HG03060 (cell line): ENCODE results near the gene PRELP.
"Not testable (repeated sequence)": the region's sequence is repeated elsewhere in the genome, so short reads cannot be mapped to it uniquely, and the experiment has no call there.

Source experiments
- ATAC-seq: cut with Tn5 transposase; IDR thresholded peaks from one replicate; pipeline ENCODE4 v1.9.1; 2021; ENCODE audit warnings: low read depth, moderate number of reproducible peaks; ENCODE audit not compliant: unreplicated experiment

The PRELP gene

GRCh38 chr1:203504400-203505250, 29.0 kb downstream of the PRELP start:
- ATAC-seq, result no peak

DNA sequence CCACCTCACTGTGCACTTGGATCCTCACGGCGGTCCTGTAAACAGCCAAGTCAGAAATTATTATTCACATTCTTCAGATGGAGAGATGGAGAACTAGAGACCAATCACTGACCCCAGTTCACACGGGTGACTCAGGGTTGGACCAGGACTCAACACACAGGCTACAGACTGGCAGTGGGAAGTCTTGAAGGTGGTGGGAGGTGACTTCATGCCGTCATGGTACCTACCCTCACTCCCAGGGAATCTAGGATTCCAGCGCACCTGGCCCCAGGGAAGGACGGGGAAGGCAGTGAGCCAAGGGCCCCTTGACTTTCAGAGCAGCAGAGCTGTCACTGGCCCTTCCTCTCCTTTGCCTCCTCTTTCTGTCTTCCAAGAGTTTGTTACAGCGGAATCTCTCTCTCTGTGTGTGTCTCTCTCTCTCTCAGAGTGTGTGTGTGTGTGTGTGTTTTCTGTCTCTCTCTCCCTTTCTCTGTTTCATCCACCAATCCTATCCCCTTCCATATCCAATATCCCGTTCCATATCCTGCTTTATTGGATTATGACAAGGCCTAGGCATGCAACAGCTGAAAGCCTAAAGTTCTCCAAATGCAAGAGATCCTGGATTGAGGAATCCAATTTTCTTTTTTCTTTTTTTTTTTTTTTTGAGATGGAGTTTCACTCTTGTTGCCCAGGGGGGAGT, 30.1 kb downstream of the PRELP start:
- no peak for ATAC-seq

DNA sequence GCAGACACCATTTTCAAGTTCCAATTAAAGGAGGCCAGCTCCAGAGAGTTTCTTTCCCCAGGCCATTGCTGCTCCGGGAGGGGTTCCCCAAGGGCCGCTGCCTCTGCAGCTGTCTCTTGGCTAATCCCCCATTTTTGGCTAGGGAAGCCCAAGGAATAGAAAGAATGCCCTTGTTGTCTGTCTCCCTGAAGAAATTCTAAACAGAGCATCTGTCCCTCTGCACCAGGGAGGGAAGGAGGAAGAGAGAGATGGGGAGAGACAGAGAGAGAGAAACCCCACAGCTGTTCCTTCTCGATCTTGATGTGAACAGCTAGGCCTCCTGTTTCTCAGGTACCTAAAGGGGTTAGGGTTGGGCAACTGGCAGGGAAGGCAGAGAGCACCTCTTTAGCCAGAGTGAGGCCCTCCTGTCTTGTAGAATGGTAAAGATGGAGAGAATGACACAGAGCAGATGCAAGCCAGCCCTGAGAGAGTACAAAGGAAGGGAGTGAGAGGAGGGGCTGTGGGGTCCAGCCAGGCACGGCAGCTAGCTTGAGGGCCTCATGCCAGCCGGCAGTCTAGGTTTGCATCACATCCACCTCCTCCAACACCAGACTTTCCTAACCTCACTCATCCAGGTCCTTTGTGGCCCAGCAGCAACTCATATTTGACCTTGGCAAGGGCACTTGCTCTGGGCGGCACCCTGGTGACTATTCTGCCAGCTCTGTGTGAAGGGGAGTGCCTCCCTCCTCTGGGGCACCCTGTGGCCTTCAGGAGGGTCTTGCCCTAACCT, 31.4 kb downstream of the PRELP start:
- no peak for ATAC-seq

GRCh38 chr1:203507759-203508158, 32.2 kb downstream of the PRELP start:
- ATAC-seq, result no peak

- ATAC-seq, result no peak
Observed at GRCh38 chr1:203508463-203509073, 33.0 kb downstream of the PRELP start.

GRCh38 chr1:203509135-203509534, 33.5 kb downstream of the PRELP start:
- no peak for ATAC-seq

DNA sequence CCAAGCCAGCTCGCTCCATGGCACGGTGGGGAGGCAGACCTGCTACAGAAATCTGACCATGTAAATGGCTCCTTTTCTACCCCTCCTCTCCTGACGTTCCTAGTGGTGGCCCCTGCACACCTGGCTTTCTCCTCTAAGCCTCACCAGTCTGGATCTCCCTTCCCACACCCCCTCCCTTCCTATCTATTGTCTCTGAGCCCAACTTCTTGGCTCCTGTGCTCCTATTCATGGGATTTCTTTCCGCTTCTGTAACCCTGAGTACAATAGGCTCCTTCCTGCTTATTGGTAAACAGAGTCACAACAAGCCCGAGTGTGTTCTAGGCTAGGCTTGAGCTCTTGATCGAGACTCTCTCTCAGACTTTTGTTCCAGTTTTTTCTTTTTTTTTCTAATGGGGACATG, 35.9 kb downstream of the PRELP start:
- no peak for ATAC-seq

DNA sequence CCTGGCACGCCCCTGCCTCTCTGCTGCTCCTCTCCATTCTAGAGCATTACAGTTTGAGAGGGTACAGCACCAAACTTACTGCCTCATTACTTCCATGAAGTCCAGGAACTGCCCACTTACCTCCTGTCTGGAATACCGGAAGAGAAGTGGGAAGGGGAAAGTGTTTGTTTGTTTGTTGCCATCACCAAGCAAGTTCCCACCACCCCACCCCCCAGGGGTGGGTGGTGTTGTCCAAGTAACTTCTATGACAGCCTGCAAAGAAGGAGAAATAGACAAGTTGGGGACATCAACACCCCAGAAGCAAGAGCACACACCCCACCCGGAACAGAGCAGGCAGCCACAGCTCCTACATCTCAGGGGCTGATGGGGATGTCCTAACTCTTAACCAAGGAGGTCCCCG, 36.3 kb downstream of the PRELP start:
- ATAC-seq, result no peak

- ATAC-seq, result no peak
Observed at GRCh38 chr1:203512517-203512847, 36.9 kb downstream of the PRELP start.

GRCh38 chr1:203512848-203513584, 37.4 kb downstream of the PRELP start:
- no peak for ATAC-seq

- no peak for ATAC-seq
Observed at GRCh38 chr1:203513585-203514031, 38.0 kb downstream of the PRELP start.

DNA sequence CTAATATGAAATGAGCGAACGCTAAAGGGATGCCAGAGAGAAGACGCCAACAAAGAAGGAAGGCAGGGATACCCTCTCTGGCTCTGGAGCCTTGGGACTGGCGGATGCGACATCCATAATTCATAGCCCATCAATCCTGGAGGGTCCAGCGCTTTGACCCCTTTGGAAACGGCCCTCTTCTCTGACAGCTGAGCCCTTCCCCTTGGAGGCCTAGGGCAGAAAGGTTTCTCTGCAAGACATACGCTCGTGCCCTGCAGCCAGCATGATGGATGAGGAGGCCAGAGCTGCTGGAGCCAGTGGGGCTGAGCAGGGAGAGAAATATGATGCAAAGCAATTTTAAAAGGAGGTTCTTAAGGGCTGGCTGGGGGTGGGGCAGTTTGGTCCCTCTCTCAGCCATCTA, 40.6 kb downstream of the PRELP start:
- no peak for ATAC-seq

DNA sequence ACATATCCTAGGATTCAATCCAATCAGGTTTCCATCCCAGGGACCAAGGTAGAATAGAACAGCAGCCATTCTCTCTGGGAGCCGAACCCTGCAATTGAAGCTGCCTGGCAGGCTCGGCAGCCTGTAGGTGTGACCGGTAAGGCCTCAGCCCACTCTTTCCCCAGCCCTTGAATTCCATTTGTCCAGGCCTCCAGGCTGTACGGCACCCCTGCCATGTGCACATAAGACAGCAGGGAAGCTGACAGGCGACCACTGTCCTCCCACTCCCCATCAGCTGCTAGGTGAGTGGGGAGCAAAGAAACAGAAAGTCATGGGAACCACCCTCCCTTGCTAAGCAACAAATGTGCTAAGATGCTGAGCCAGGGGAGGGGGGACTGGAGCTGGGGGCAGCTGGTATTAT, 41.3 kb downstream of the PRELP start:
- ATAC-seq, result no peak

DNA sequence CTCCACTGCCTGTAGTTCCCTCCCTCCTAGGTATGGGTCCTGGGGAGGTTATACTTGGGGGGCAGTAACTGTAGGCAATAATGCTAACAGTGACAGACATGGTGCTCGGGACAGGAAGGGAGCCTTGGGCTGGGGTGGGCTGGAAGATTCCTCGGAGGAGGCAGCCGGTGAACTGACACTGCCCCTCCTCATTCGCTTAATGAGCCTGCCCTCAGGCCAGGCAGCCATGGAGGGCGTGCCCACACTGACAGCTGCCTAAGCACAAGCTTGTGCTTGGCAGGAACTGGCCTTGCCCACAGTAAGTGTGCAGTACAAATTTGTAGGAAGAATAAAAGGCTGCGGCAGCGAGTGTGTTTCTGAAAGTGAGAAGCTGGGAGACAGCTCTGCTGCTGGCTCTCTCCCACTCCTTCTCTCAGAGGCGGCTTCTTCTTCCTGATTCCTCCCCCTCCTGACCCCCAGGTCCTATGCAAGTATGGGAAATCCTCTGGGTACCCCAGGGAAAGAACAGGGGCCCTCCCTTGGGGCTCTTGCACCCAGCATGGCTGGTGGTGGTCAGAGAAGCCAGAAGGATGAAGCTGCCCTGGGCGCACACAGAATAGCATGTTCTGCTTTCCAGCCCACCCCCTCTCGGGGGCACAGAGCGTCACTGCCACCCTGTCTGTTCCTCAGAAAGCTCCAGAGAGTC, 42.0 kb downstream of the PRELP start:
- no peak for ATAC-seq

DNA sequence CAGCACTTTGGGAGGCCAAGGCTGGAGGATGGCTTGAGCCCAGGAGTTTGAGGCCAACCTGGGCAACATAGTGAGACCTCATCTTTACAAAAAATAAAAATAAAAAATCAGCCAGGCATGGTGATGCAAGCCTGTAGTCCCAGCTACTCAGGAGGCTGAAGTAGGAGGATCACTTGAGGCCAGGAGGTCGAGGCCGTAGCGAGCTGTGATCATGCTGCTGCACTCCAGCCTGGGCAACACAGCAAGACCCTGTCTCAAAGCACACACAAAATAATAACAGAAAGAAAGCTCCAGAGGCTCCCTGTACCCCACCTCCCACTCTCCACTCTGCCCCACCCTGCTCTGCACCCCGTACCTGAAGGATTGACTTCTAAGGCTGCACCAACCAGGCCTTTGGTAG, 42.5 kb downstream of the PRELP start:
- not testable (repeated sequence) for ATAC-seq

DNA sequence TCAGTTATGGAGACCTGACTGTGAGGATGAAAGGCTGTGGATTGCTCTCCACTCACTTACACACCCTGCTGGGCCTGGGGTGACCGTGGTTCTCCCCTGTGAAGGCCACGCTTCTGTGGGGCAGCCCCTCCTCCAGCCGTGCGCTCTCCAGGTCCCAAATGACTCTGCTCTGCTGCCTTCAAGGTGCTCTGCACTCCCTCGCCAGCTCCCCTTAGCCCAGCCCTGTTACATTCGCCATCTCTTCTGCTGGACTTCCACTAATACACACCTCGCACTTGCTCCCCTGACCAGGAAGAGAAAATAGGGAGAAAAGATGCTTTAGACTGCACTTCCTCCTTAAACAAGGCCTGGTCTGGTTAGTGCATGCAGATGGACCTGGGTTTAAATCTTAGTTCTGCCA, 42.9 kb downstream of the PRELP start:
- no peak for ATAC-seq

DNA sequence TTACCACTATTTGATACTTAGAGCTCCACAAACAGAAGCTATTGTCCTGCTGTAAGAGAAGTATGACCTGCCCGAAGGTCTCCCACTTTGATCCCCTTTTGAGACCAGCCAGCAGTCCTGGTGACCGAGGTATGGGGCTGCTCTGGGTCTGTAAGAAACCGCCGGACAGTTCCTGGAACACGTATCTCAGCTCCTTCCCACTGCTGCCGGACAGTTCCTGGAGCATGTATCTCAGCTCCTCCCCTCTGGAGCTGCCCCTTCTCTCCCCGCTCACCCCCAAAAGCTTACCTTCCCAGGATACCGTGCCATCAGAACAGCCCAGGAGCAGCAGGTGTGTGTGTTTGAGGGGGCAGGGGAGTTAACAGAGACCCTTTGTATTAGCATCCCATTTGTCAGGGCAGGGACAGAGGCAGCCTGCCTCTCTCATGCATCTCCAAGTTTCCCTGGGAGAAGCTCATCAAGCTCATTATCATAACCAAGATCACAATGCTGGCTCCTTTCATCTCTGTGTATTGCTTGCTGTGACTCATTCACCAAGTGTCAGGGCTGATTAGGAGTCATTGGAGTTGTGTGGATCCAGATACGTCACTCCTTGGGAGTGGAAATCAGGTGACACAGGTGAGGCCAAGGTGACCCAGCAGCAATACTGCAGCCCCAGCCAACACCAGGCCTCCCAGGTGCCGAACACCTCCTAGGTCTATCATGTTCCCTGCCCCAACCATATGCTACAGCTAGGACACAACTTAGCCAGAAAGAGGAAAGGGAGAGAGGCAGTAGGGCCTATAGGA, 43.6 kb downstream of the PRELP start:
- ATAC-seq, result no peak

DNA sequence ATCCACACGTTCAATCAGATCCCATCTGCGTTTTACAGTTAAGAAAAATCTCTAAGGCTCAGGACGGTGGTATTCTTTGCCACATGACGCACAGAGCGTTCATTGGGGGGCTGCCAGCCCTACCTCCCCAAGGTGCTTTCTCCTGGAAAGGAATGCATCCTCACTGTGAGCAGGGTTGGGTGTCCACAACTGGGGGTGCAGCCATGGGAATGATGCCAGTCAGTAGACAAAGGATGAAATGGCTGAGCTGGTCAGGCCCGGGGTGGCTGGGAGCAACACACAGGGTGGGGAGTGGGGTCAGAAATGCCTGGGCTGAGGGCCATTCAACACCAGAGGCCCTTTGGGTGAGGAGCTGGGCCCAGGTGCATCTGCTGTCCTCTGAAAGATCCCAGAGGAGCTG, 44.3 kb downstream of the PRELP start:
- no peak for ATAC-seq

DNA sequence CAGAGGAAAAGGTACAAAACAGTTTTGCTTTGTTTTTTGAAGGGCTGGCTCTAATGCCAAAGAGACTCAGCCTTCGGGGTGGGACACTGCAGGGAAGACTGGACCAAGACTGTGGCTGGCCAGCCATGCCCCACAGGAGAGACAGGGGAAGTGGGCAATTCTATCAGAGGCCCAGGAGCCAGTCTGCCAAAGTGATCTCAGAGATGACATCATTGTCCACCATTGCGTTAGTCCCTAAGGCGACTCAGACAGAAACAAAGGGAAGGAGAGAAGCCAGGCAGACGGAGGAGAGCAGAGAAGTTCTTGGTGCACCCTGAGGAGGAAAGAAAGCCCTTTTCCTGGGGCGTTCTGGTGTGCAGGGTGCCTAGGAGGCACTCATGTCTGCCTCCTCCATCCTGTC, 44.7 kb downstream of the PRELP start:
- ATAC-seq, result no peak
